Uterus (tissue), 4 donors: ENCODE data around the gene TREM1. TPM values are rescaled to one million over a fixed set of nuclear protein-coding genes. Genes with fewer than 3 reads are reported as not detected.

Experiments used
- DNase-seq, 2 donors: peaks; one replicate each; pipeline ENCODE4 v3.0.0-alpha.2; 2019 to 2020
- H3K27ac ChIP-seq, 2 donors: fragments of 200-600 bp; sonication (generic); 1 replicate in 1 of 2; 2 replicates in 1 of 2; pipeline ENCODE4 v1.5.1; 2016 to 2018
- H3K27me3 ChIP-seq, 2 donors: fragments of 200-600 bp; sonication (generic); one replicate each; pipeline ENCODE4 v1.5.1; 2018 to 2019; ENCODE audit warnings: control low read depth in 1 of 2
- H3K36me3 ChIP-seq, 2 donors: fragments of 200-600 bp; sonication (generic); one replicate each; pipeline ENCODE4 v1.5.1; 2019; ENCODE audit warnings: control low read depth in 1 of 2
- H3K4me1 ChIP-seq, 2 donors: fragments of 200-600 bp; sonication (generic); one replicate each; pipeline ENCODE4 v1.5.1; 2018 to 2019; ENCODE audit warnings: control low read depth in 1 of 2
- H3K4me3 ChIP-seq, 2 donors: fragments of 200-600 bp; sonication (generic); 1 replicate in 1 of 2; 2 replicates in 1 of 2; pipeline ENCODE4 v1.5.1; 2018 to 2019; ENCODE audit warnings: mild to moderate bottlenecking in 1 of 2
- H3K9me3 ChIP-seq, 2 donors: fragments of 200-600 bp; sonication (generic); one replicate each; pipeline ENCODE4 v1.5.1; 2019; ENCODE audit warnings: control low read depth in 1 of 2
- CTCF ChIP-seq, 4 experiments: fragments of 200-600 bp in 2 of 4; fragments of 450-650 bp in 2 of 4; sonication (generic) in 2 of 4; IDR thresholded peaks; one replicate each; pipeline ENCODE4 v1.5.1; 2016 to 2019; ENCODE audit warnings: antibody characterized with exemption in 4 of 4, mild to moderate bottlenecking in 2 of 4, moderate library complexity in 1 of 4
- POLR2A ChIP-seq, 2 donors: fragments of 450-650 bp; IDR thresholded peaks; one replicate each; pipeline ENCODE4 v1.6.1; 2016; ENCODE audit warnings: antibody characterized with exemption in 2 of 2, mild to moderate bottlenecking in 1 of 2, moderate library complexity in 1 of 2
- intact Hi-C: fragments of 100-400 bp; cut with DNase I; formaldehyde crosslinking; loops from one replicate; pipeline ENCODE4 v1.15.1; 2023; ENCODE audit warnings: low total_unique reads
- total RNA-seq, 4 donors: library from RNA; depleted of rRNA in 3 of 4; stranded (reverse); fragments of >200 nt in 3 of 4; gene quantifications; one replicate each; pipeline versions ENCODE4 v1.1.0 to v1.2.4, GENCODE V29; 2014 to 2023
- donor health status: DM: yes; HTN: yes; CAD: no.

Gene TREM1
- total RNA-seq, 4 donors from 2014 or later: 0.26 to 30.6 (median 1.1) TPM

GRCh38 chr6:41325446-41326066 lies 39.1 kb upstream of the TREM1 start:
- Histone ChIP-seq H3K4me3 (no peak overlapping the region), H3K27ac (no peak overlapping the region), H3K36me3 (no peaks in the 10 kb centered on the region), H3K27me3 (peaks cover 0 to 18% of the 10 kb centered on the region in 2 donors), H3K9me3 (no peaks in the 10 kb centered on the region), H3K4me1 (no peaks in the 10 kb centered on the region)
- intact Hi-C loops: no loop called here
- no peak for DNase-seq
- TF ChIP-seq CTCF (IDR thresholded peaks at IDR 0.05) (no peak), POLR2A (IDR thresholded peaks at IDR 0.05) (no peak)

GRCh38 chr6:41321183-41321582 lies 34.7 kb upstream of the TREM1 start:
- intact Hi-C loops: no loop called here

GRCh38 chr6:41318654-41319565 lies 32.4 kb upstream of the TREM1 start:
- intact Hi-C loops: no loop called here
- Histone ChIP-seq H3K36me3 (no peaks in the 10 kb centered on the region), H3K9me3 (no peaks in the 10 kb centered on the region), H3K27me3 (peaks cover 0 to 13% of the 10 kb centered on the region in 2 donors), H3K4me3 (peak overlapping the region in 1 of 2 donors; percentile 28), H3K4me1 (no peaks in the 10 kb centered on the region), H3K27ac (no peak overlapping the region)
- TF ChIP-seq POLR2A (IDR thresholded peaks at IDR 0.05) (no peak), CTCF (IDR thresholded peaks at IDR 0.05) (peak; percentile 93 to 99 (median 98))
- DNase-seq: peak; percentile 57 to 68

More at GRCh38 chr6:41321183-41321582, 34.7 kb upstream of the TREM1 start:
- H3K4me3 ChIP-seq: no peak overlapping the region
- peaks cover 0 to 19% of the 10 kb centered on the region in 2 donors for H3K27me3 ChIP-seq
- no peaks in the 10 kb centered on the region for H3K4me1 ChIP-seq
- H3K27ac ChIP-seq: no peak overlapping the region
- DNase-seq: no peak
- H3K9me3 ChIP-seq: no peaks in the 10 kb centered on the region
- TF ChIP-seq POLR2A (IDR thresholded peaks at IDR 0.05) (no peak), CTCF (IDR thresholded peaks at IDR 0.05) (no peak)
- no peaks in the 10 kb centered on the region for H3K36me3 ChIP-seq

- no peak overlapping the region for H3K27ac ChIP-seq
- DNase-seq: no peak
- no peak overlapping the region for H3K4me3 ChIP-seq
- no peaks in the 10 kb centered on the region for H3K36me3 ChIP-seq
- intact Hi-C loops: no loop called here
- no peaks in the 10 kb centered on the region for H3K9me3 ChIP-seq
- no peaks in the 10 kb centered on the region for H3K4me1 ChIP-seq
- H3K27me3 ChIP-seq: peaks cover 0 to 8% of the 10 kb centered on the region in 2 donors
- TF ChIP-seq CTCF (IDR thresholded peaks at IDR 0.05): no peak
These were observed 31.8 kb upstream of the TREM1 start for GRCh38 chr6:41318261-41318653.
